Nucleus accumbens (tissue), 56 donors: ENCODE measurements around the gene CAMK2D.

Experiments
- DNase-seq, 56 donors: peaks; one replicate each; lab custom pipeline; 2025; lab: John Stamatoyannopoulos, UW

Gene CAMK2D

GRCh38 chr4:113409181-113409580 is 352.4 kb downstream of the CAMK2D start:
- DNase-seq = no peak

GRCh38 chr4:113407409-113407808 is 354.1 kb downstream of the CAMK2D start:
- DNase-seq = no peak

- no peak for DNase-seq
Observed at GRCh38 chr4:113406723-113407016, 354.9 kb downstream of the CAMK2D start.

- DNase-seq = no peak
Observed at GRCh38 chr4:113405874-113406722, 355.4 kb downstream of the CAMK2D start.

- DNase-seq = no peak
Observed at GRCh38 chr4:113404841-113405240, 356.7 kb downstream of the CAMK2D start.

- DNase-seq = no peak
Observed at GRCh38 chr4:113404167-113404571, 357.4 kb downstream of the CAMK2D start.
